ENCODE measurements around the gene APP.

DNA sequence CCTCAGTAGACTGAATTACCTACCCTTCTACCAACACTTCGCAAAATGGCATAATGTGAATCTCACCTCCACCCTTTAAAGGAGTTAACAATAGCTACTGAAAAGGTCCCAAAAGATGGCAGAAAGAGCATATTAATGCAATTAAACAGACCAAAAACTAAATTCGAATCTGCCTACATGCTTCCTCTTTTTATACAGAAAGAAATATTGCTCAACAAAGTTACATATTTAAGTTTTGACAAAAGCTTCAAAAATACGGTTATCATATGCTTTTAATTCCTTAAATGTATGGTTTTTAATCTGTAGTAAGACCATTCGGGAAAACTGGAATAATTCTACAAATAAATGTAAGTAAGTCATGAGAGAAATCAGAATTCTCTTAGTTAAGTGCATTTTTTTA is 2.2 kb downstream of the APP start:
- TF ChIP-seq POLR2A (IDR thresholded peaks at IDR 0.05) = no peak
- TF ChIP-seq, protein P1, sequence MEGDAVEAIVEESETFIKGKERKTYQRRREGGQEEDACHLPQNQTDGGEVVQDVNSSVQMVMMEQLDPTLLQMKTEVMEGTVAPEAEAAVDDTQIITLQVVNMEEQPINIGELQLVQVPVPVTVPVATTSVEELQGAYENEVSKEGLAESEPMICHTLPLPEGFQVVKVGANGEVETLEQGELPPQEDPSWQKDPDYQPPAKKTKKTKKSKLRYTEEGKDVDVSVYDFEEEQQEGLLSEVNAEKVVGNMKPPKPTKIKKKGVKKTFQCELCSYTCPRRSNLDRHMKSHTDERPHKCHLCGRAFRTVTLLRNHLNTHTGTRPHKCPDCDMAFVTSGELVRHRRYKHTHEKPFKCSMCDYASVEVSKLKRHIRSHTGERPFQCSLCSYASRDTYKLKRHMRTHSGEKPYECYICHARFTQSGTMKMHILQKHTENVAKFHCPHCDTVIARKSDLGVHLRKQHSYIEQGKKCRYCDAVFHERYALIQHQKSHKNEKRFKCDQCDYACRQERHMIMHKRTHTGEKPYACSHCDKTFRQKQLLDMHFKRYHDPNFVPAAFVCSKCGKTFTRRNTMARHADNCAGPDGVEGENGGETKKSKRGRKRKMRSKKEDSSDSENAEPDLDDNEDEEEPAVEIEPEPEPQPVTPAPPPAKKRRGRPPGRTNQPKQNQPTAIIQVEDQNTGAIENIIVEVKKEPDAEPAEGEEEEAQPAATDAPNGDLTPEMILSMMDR (IDR thresholded peaks at IDR 0.05) = no peak
